GM12874 (cell line): Measurements from ENCODE around the gene LANCL3.

ENCODE experiments used
- TF ChIP-seq, protein P1 (sequence below): IDR thresholded peaks from 2 replicates; pipeline ENCODE4 v1.5.1; 2011; ENCODE audit warnings: low read depth, mild to moderate bottlenecking, control low read depth, low read length, moderate library complexity; ENCODE audit not compliant: insufficient read depth

LANCL3 gene

DNA sequence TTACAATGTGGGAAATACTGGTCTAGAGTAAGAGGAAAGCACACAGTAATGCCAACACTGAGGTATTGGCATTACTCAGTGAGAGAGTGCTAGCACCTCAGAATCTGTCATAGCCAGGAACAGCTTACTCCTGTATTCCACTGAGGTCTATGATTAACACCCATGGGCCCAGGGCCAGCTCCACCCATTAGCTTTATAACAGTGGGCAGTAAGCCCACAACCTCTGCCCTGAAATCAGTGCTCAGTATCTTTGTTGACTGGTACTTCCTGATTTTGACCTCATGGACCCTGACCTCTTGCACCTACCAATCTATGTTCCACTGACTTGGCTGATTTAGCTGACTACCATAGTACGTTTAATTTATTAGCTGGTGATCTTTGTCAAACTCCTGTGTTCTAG, 56.1 kb downstream of the LANCL3 start:
- TF ChIP-seq, protein P1, sequence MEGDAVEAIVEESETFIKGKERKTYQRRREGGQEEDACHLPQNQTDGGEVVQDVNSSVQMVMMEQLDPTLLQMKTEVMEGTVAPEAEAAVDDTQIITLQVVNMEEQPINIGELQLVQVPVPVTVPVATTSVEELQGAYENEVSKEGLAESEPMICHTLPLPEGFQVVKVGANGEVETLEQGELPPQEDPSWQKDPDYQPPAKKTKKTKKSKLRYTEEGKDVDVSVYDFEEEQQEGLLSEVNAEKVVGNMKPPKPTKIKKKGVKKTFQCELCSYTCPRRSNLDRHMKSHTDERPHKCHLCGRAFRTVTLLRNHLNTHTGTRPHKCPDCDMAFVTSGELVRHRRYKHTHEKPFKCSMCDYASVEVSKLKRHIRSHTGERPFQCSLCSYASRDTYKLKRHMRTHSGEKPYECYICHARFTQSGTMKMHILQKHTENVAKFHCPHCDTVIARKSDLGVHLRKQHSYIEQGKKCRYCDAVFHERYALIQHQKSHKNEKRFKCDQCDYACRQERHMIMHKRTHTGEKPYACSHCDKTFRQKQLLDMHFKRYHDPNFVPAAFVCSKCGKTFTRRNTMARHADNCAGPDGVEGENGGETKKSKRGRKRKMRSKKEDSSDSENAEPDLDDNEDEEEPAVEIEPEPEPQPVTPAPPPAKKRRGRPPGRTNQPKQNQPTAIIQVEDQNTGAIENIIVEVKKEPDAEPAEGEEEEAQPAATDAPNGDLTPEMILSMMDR, result no peak

DNA sequence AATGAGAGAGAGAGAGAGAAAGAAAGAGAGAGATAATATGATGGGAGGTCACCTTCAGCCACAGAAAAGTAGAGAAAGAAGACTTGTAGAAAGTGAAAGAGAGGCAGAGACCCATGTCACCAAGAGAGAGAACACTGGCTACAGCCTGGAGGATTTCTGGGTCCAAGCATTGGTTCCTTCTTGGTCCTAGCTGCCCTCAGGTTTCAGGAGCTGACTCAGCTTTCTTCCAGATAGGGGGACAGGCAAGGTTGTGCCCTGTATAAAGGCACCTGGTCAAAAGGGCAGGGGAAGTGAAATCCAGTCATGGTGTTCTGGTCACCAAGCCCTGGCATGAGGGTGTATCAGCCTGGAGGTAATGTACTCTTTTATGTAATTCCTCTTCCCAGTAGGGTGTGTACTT, 66.6 kb downstream of the LANCL3 start:
- TF ChIP-seq, protein P1, result no peak

DNA sequence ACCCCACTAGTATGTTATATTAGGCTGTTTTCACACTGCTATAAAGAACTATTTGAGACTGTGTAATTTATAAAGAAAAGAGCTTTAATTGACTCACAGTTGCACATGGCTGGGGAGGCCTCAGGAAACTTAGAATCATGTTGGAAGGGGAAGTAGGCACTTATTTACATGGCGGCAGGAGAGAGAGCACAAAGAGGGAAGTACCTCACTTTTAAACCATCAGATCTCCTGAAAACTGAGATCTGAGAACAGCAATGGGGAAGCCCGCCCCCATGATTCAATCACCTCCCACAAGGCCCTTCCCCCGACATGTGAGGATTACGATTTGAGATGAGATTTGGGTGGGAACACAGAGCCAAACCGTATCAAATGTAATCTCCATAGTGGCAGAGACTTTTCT, 68.7 kb downstream of the LANCL3 start:
- TF ChIP-seq, protein P1, result no peak

DNA sequence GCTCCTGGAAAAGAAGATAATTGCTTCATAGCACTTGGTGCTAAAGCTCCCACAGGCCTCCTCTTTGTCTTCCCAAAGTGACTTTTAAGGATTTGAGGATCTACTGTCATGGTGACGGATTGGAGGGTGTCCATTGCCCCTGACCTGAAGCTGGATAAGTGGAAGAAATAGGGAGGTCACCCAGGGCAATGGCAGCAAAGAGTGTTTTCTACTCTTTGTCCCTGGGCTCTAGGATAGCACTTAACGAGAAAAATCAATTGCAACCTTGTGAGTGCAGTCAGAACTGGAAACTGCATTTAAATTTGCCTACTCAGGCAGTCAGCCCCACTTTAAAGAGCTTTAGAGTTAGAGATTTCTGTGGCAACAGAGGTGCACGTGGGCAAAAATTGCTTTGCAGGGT, 70.4 kb downstream of the LANCL3 start:
- TF ChIP-seq, protein P1, result no peak

DNA sequence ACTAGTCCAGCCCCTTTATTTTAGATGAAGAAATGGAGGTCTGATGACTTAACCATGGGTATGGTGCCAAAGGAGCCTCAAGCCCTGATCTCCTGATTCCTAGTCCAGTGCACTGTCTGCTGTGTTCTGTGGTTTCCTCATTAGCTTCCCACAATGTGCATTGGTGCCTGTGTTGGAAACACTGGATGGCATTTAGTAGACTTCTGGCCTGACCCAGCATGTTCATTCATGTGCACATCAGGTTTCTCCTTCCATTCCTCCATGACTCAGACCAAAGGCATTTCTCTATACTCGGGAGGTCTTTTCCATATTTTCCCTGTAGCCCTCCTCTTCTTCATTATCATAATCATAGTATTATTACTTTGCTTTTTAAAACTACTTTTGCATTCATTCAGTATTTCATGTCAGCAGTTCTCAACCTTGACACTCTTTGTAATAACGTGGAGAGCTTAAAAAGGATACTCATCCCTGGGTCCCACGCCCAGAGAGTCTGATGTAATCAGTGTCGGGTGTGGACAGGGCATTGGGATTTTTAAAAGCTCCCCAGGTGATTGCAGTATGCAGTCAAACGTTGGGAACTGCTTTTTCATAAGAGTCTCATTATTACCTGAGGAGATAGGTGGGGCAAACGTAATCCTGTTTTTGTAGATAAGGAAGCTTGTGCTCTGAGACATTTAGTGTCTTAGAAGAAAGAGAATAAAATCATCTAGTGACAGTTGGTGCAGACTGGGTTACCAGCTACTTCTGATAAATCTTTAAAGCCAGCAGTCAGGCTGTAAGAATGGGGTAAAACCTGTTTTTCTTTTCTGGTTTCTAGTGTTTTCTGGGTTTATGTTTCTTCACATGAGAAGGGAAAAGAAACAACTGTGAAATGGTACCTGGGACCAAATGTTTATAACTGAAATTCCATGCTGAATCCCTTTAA, 73.2 kb downstream of the LANCL3 start:
- TF ChIP-seq, protein P1, result no peak

DNA sequence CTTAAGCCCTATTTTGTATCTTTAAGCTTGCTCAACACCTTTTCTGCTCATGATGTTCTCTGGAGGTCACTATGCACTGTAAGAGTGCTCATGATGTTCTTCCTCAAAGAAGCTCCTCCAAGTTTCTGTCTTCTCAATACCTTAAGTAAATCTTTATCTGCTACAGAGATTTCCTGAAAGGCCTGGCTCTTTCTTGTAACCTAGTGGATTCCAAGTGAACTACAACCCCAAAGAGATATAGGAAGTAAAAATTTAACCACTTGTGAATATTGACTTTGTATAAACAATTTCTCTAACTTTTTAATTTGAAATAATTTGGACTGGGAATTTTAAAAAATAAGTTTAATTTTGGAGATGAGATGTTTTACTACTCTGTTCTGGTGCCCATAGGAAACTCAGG, 74.8 kb downstream of the LANCL3 start:
- TF ChIP-seq, protein P1, result no peak

DNA sequence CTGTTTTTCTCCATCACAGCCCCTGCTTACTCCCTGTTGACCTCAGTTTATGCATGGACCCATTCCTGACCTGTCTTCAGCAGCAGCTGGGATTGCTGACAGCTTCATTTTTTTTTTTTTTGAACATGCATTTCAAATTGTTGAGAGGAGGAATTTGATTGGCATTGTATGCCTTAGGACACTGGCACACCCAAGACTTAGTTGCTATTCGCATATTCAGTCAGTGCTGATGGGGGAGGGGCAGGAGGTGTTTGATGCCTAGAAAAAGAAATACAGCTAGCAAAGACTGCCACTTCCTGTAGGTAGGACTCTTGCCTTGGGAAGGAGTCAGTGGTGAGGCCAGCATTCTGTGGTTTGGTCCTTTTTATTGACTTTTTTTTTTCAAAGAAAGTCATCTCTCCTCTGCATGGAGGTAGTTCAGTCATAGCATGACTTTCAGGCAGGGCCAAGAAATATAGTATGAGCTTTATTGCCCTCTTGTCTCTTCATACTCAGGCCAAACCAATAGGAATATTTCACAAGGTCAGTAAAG, 80.5 kb downstream of the LANCL3 start:
- TF ChIP-seq, protein P1, result no peak
